ENCODE results near the gene MLX.
A peak's percentile ranks its signal among the peaks of the same experiment; 100 is the strongest.

Gene MLX

DNA sequence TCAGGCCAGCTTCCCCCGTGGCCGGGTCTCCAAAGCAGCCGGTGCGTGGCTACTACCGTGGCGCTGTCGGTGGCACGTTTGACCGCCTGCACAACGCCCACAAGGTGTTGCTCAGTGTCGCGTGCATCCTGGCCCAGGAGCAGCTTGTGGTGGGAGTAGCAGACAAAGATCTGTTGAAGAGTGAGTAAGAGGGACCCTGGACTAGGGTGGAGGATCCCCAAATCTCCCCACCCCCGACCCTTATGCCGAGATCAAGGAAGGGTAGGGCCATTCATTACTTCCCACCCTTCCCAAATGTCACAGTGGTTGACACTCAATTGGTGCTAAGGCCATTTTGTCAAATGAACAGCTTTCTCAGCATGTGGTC, 3.8 kb upstream of the MLX start:
- peaks cover 40% of the 10 kb centered on the region for H3K79me2 ChIP-seq (ENCODE audit: low read length)
- peak overlapping the region; percentile 97 for H3K4me2 ChIP-seq (ENCODE audit: low read length)
- H3K36me3 ChIP-seq (replicated peaks; ENCODE audit: low read depth, low read length) = peaks cover 17% of the 10 kb centered on the region
- no peaks in the 10 kb centered on the region for H3K9me3 ChIP-seq (ENCODE audit: insufficient read depth, low read length)
- no peak for TF ChIP-seq EZH2phosphoT487 (IDR thresholded peaks at IDR 0.05; ENCODE audit: low read depth)
- TF ChIP-seq, protein P1, sequence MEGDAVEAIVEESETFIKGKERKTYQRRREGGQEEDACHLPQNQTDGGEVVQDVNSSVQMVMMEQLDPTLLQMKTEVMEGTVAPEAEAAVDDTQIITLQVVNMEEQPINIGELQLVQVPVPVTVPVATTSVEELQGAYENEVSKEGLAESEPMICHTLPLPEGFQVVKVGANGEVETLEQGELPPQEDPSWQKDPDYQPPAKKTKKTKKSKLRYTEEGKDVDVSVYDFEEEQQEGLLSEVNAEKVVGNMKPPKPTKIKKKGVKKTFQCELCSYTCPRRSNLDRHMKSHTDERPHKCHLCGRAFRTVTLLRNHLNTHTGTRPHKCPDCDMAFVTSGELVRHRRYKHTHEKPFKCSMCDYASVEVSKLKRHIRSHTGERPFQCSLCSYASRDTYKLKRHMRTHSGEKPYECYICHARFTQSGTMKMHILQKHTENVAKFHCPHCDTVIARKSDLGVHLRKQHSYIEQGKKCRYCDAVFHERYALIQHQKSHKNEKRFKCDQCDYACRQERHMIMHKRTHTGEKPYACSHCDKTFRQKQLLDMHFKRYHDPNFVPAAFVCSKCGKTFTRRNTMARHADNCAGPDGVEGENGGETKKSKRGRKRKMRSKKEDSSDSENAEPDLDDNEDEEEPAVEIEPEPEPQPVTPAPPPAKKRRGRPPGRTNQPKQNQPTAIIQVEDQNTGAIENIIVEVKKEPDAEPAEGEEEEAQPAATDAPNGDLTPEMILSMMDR (IDR thresholded peaks at IDR 0.05; ENCODE audit: low read depth, low read length) = no peak
- H4K20me1 ChIP-seq (ENCODE audit: insufficient read depth, low read length) = no peaks in the 10 kb centered on the region
- peak overlapping the region; percentile 87 for H3K9ac ChIP-seq (ENCODE audit: low read length)
- no peak overlapping the region for H3K27ac ChIP-seq (ENCODE audit: low read length)
- no peak overlapping the region for H2AFZ ChIP-seq (ENCODE audit: low read depth, low read length)
- H3K4me1 ChIP-seq (ENCODE audit: low read length) = peaks cover 26% of the 10 kb centered on the region
- peak overlapping the region; percentile 85 for H3K4me3 ChIP-seq (ENCODE audit: low read length)
- no peaks in the 10 kb centered on the region for H3K27me3 ChIP-seq (ENCODE audit: low read depth, low read length)

DNA sequence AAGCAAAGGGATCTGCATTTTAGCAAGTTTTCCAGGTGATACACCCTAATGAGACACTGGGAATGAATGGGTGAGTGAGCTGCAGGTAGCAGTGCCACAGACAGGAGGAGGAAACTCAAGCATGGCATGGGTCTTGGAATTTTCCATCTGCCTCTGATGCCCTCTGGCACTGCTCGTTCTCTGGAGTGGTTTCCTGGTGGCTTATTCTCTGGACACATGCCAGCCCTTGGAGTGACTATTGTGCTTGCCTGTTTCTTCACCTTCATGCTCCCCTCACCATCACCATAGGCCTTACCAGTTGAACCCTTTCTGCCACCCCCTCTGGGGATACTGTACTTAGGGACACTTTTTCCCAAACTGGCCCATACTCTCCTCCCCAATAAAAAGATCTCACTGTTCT, 3.4 kb upstream of the MLX start:
- Histone ChIP-seq H3K4me1 (ENCODE audit: low read length) (peaks cover 26% of the 10 kb centered on the region), H4K20me1 (ENCODE audit: insufficient read depth, low read length) (no peaks in the 10 kb centered on the region), H3K9ac (ENCODE audit: low read length) (no peak overlapping the region), H3K27ac (ENCODE audit: low read length) (no peak overlapping the region), H3K79me2 (ENCODE audit: low read length) (peaks cover 44% of the 10 kb centered on the region), H3K4me3 (ENCODE audit: low read length) (peak overlapping the region; percentile 85), H3K4me2 (ENCODE audit: low read length) (peak overlapping the region; percentile 97), H2AFZ (ENCODE audit: low read depth, low read length) (no peak overlapping the region), H3K27me3 (ENCODE audit: low read depth, low read length) (no peaks in the 10 kb centered on the region), H3K36me3 (replicated peaks; ENCODE audit: low read depth, low read length) (peaks cover 19% of the 10 kb centered on the region), H3K9me3 (ENCODE audit: insufficient read depth, low read length) (no peaks in the 10 kb centered on the region)
- TF ChIP-seq, protein P1 (IDR thresholded peaks at IDR 0.05; ENCODE audit: low read depth, low read length) = no peak
- TF ChIP-seq EZH2phosphoT487 (IDR thresholded peaks at IDR 0.05; ENCODE audit: low read depth) = no peak

DNA sequence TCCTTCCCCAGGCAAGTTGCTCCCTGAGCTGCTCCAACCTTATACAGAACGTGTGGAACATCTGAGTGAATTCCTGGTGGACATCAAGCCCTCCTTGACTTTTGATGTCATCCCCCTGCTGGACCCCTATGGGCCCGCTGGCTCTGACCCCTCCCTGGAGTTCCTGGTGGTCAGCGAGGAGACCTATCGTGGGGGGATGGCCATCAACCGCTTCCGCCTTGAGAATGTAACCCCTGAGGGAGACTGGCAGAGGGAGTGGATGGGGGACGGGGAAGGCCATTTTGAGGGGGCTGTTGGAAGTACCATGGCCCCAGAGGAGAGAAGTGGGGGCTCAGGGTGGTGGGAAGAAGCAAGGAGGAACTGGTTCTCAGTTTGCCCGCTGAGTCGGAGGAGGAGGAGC, 3.0 kb upstream of the MLX start:
- H3K4me3 ChIP-seq (ENCODE audit: low read length) = no peak overlapping the region

DNA sequence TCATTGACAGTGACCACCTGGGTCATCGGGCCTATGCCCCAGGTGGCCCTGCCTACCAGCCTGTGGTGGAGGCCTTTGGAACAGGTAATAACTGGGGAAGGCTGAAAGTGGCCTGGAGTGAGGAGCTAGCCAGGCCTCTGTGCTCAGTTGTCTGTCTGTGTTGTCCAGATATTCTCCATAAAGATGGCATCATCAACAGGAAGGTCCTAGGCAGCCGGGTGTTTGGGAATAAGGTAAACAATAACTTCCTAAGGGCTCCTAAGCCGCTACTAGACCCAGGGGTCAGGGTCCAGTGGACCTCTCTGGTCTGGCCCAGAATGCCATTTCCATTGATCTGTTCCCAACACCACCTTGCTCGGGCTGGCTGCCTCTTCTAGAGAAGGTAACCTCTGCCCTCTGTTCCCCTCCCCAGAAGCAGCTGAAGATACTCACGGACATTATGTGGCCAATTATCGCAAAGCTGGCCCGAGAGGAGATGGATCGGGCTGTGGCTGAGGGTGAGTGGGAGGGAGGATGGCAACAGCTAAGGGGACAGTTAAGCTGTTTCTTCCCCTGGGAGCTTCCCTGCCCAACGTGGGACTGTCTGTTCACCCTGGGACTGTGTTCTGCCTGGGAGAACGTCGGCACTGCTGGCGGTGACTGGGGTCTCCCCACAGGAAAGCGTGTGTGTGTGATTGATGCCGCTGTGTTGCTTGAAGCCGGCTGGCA, 1.9 kb upstream of the MLX start:
- peaks cover 46% of the 10 kb centered on the region for H3K79me2 ChIP-seq (ENCODE audit: low read length)
- H3K9me3 ChIP-seq (ENCODE audit: insufficient read depth, low read length) = no peaks in the 10 kb centered on the region
- H2AFZ ChIP-seq (ENCODE audit: low read depth, low read length) = no peak overlapping the region
- 0 out of 2 replicates have a peak, but pooled peaks cover 2% of the 10 kb centered on the region for H4K20me1 ChIP-seq (ENCODE audit: insufficient read depth, low read length)
- peaks cover 31% of the 10 kb centered on the region for H3K36me3 ChIP-seq (replicated peaks; ENCODE audit: low read depth, low read length)
- no peak overlapping the region for H3K4me2 ChIP-seq (ENCODE audit: low read length)
- H3K9ac ChIP-seq (ENCODE audit: low read length) = no peak overlapping the region
- peaks cover 31% of the 10 kb centered on the region for H3K4me1 ChIP-seq (ENCODE audit: low read length)
- TF ChIP-seq, protein P1 (IDR thresholded peaks at IDR 0.05; ENCODE audit: low read depth, low read length) = no peak
- TF ChIP-seq EZH2phosphoT487 (IDR thresholded peaks at IDR 0.05; ENCODE audit: low read depth) = no peak
- no peak overlapping the region for H3K27ac ChIP-seq (ENCODE audit: low read length)
- H3K4me3 ChIP-seq (ENCODE audit: low read length) = no peak overlapping the region
- H3K27me3 ChIP-seq (ENCODE audit: low read depth, low read length) = no peaks in the 10 kb centered on the region

More for the DNA sequence above, 3.0 kb upstream of the MLX start:
- peaks cover 46% of the 10 kb centered on the region for H3K79me2 ChIP-seq (ENCODE audit: low read length)
- peaks cover 26% of the 10 kb centered on the region for H3K4me1 ChIP-seq (ENCODE audit: low read length)
- H3K36me3 ChIP-seq (replicated peaks; ENCODE audit: low read depth, low read length) = peaks cover 22% of the 10 kb centered on the region
- H3K27me3 ChIP-seq (ENCODE audit: low read depth, low read length) = no peaks in the 10 kb centered on the region
- no peaks in the 10 kb centered on the region for H4K20me1 ChIP-seq (ENCODE audit: insufficient read depth, low read length)
- H3K4me2 ChIP-seq (ENCODE audit: low read length) = peak overlapping the region; percentile 97; the same call in 1 of the 2 replicates
- no peaks in the 10 kb centered on the region for H3K9me3 ChIP-seq (ENCODE audit: insufficient read depth, low read length)
- H3K9ac ChIP-seq (ENCODE audit: low read length) = no peak overlapping the region
- TF ChIP-seq EZH2phosphoT487 (IDR thresholded peaks at IDR 0.05; ENCODE audit: low read depth) = no peak
- TF ChIP-seq, protein P1 (IDR thresholded peaks at IDR 0.05; ENCODE audit: low read depth, low read length) = no peak
- H2AFZ ChIP-seq (ENCODE audit: low read depth, low read length) = no peak overlapping the region
- H3K27ac ChIP-seq (ENCODE audit: low read length) = no peak overlapping the region
